OCI-LY3 (cell line): ENCODE data around the gene FOSL1.

Experiments used
- H2AFZ ChIP-seq: fragments of 200-600, 300-600 bp; shearing (Covaris generic); 2 replicates; pipeline ENCODE4 v1.6.0; 2014; ENCODE audit warnings: antibody characterized with exemption, low read depth, low read length
- H3K27ac ChIP-seq: fragments of 200-600, 300-600 bp; sonication (generic); 2 replicates; pipeline ENCODE4 v1.5.1; 2014; ENCODE audit warnings: mild to moderate bottlenecking, low read length, moderate library complexity, mixed read lengths
- H3K27me3 ChIP-seq: fragments of 200-600, 300-600 bp; sonication (generic); 2 replicates; pipeline ENCODE4 v1.6.1; 2014; ENCODE audit warnings: low read depth, low read length, mixed read lengths
- H3K36me3 ChIP-seq: fragments of 200-600, 300-600 bp; sonication (generic); replicated peaks from 2 replicates; pipeline ENCODE3; 2014; ENCODE audit warnings: low read depth, low read length, mixed read lengths
- H3K4me1 ChIP-seq: fragments of 300-600, 200-600 bp; sonication (generic); 2 replicates; pipeline ENCODE4 v1.6.1; 2014; ENCODE audit warnings: low read length, mixed read lengths
- H3K4me2 ChIP-seq: fragments of 200-600, 300-600 bp; sonication (generic); 2 replicates; pipeline ENCODE4 v1.6.1; 2014; ENCODE audit warnings: low read length, mixed read lengths
- H3K4me3 ChIP-seq: fragments of 300-600, 200-600 bp; sonication (generic); 2 replicates; pipeline ENCODE4 v1.5.1; 2014; ENCODE audit warnings: antibody characterized with exemption, mild to moderate bottlenecking, low read length, moderate library complexity
- H3K79me2 ChIP-seq: fragments of 300-600, 200-600 bp; shearing (Covaris generic); 2 replicates; pipeline ENCODE4 v1.6.1; 2014; ENCODE audit warnings: mild to moderate bottlenecking, low read length, mixed read lengths
- H3K9ac ChIP-seq: fragments of 300-600, 200-600 bp; shearing (Covaris generic); 2 replicates; pipeline ENCODE4 v1.6.0; 2014; ENCODE audit warnings: mild to moderate bottlenecking, low read length, moderate library complexity
- H3K9me3 ChIP-seq: fragments of 200-600, 300-600 bp; shearing (Covaris generic); 2 replicates; pipeline ENCODE4 v1.6.1; 2014; ENCODE audit warnings: low read length, mixed read lengths; ENCODE audit not compliant: insufficient read depth
- H4K20me1 ChIP-seq: fragments of 200-600, 300-600 bp; sonication (generic); 2 replicates; pipeline ENCODE4 v1.6.1; 2016; ENCODE audit warnings: low read length, mixed read lengths; ENCODE audit not compliant: insufficient read depth
- CTCF ChIP-seq: fragments of 200-600, 300-600 bp; sonication (generic); IDR thresholded peaks from 2 replicates; pipeline ENCODE4 v1.5.1; 2014; ENCODE audit warnings: antibody characterized with exemption, low read length, low read depth
- EZH2phosphoT487 ChIP-seq: fragments of 200-600 bp; shearing (Covaris generic); IDR thresholded peaks from 2 replicates; pipeline ENCODE4 v1.6.1; 2018; ENCODE audit warnings: antibody characterized with exemption, mixed run types, low read depth

The FOSL1 gene

GRCh38 chr11:65907878-65908277 is 7.7 kb upstream of the FOSL1 start:
- Histone ChIP-seq H3K4me3 (no peak overlapping the region), H3K27ac (no peak overlapping the region), H3K4me2 (no peak overlapping the region), H2AFZ (no peak overlapping the region), H3K27me3 (peaks cover 33% of the 10 kb centered on the region), H3K9me3 (no peaks in the 10 kb centered on the region), H3K4me1 (peaks cover 19% of the 10 kb centered on the region), H3K36me3 (no peaks in the 10 kb centered on the region), H3K79me2 (no peaks in the 10 kb centered on the region), H4K20me1 (no peaks in the 10 kb centered on the region), H3K9ac (no peak overlapping the region)
- TF ChIP-seq EZH2phosphoT487 = no peak
- TF ChIP-seq CTCF = no peak

- Histone ChIP-seq H3K4me3 (no peak overlapping the region), H3K4me1 (peaks cover 6% of the 10 kb centered on the region), H3K79me2 (no peaks in the 10 kb centered on the region), H4K20me1 (no peaks in the 10 kb centered on the region), H3K9me3 (no peaks in the 10 kb centered on the region), H3K36me3 (no peaks in the 10 kb centered on the region), H2AFZ (no peak overlapping the region), H3K9ac (no peak overlapping the region), H3K27me3 (peaks cover 39% of the 10 kb centered on the region), H3K4me2 (no peak overlapping the region), H3K27ac (no peak overlapping the region)
- no peak for TF ChIP-seq EZH2phosphoT487
- no peak for TF ChIP-seq CTCF
These were observed 6.4 kb upstream of the FOSL1 start for GRCh38 chr11:65906602-65907001.

- Histone ChIP-seq H3K27ac (no peak overlapping the region), H3K9me3 (no peaks in the 10 kb centered on the region), H3K27me3 (peaks cover 40% of the 10 kb centered on the region), H3K9ac (no peak overlapping the region), H3K4me2 (no peak overlapping the region), H3K36me3 (no peaks in the 10 kb centered on the region), H3K79me2 (no peaks in the 10 kb centered on the region), H3K4me3 (no peak overlapping the region), H4K20me1 (no peaks in the 10 kb centered on the region), H3K4me1 (no peaks in the 10 kb centered on the region), H2AFZ (no peak overlapping the region)
- TF ChIP-seq EZH2phosphoT487 (no peak), CTCF (no peak)
These were observed 3.5 kb upstream of the FOSL1 start for GRCh38 chr11:65903715-65904114.

GRCh38 chr11:65903068-65903481 is 2.9 kb upstream of the FOSL1 start:
- Histone ChIP-seq H3K27me3 (peaks cover 37% of the 10 kb centered on the region), H3K36me3 (no peaks in the 10 kb centered on the region), H3K79me2 (no peaks in the 10 kb centered on the region), H3K4me2 (no peak overlapping the region), H3K4me1 (no peaks in the 10 kb centered on the region), H2AFZ (no peak overlapping the region), H3K27ac (no peak overlapping the region), H4K20me1 (no peaks in the 10 kb centered on the region), H3K9me3 (no peaks in the 10 kb centered on the region), H3K4me3 (no peak overlapping the region), H3K9ac (no peak overlapping the region)
- TF ChIP-seq CTCF = no peak
- no peak for TF ChIP-seq EZH2phosphoT487
